ENCODE measurements around the gene SERPINA4.

DNA sequence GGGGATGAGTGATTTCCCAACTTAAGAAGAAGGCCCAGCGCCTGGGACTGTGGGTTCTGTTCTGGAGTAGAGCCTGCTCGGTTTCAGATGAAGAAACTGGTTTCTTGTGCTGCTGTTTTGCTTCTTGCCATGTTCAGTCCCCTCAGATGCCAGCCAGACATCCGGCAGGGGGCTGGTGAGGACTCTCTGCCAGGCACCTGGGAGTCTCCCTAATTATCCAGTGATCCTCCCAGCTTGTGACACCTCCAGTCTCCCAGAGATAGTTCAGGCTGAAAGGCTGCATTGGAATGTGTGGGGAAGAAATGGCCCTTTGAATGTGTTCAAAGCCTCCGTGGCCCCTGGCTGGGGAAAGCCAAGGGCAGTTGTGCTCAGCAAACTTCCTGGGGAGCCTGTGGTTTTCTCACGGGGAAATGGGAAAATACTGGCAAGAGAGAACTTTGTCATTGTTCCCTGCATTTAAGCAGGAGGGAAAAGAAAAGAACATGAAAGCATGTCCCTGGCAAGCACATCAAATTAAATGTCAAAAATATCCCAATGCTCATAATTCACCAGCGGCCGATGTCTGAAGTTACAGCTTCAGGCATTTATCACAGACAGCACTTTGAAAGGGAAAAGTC is 43.5 kb upstream of the SERPINA4 start:
- TF ChIP-seq CTCF (IDR thresholded peaks at IDR 0.05) (no peak), POLR2A (IDR thresholded peaks at IDR 0.05) (no peak), EP300 (IDR thresholded peaks at IDR 0.05) (no peak)

Data from suprapubic skin (tissue), 3 donors.